Left kidney (tissue), 2 donors: Measurements from ENCODE around the gene MEGF6. TPM values are rescaled to one million over a fixed set of nuclear protein-coding genes. Genes with fewer than 3 reads are reported as not detected.
"Not testable (repeated sequence)": the region's sequence is repeated elsewhere in the genome, so short reads cannot be mapped to it uniquely, and the experiment has no call there.

ENCODE experiments used
- DNase-seq: peaks from one replicate; pipeline ENCODE4 v3.0.0-alpha.2; 2013
- polyA plus RNA-seq: library from polyadenylated mRNA; unstranded; fragments of 120-200 nt; gene quantifications from one replicate; pipeline ENCODE4 v1.2.1, GENCODE V29; 2013; ENCODE audit not compliant: insufficient read length

The MEGF6 gene
- polyA plus RNA-seq, 1 donor: 8.6 TPM

DNA sequence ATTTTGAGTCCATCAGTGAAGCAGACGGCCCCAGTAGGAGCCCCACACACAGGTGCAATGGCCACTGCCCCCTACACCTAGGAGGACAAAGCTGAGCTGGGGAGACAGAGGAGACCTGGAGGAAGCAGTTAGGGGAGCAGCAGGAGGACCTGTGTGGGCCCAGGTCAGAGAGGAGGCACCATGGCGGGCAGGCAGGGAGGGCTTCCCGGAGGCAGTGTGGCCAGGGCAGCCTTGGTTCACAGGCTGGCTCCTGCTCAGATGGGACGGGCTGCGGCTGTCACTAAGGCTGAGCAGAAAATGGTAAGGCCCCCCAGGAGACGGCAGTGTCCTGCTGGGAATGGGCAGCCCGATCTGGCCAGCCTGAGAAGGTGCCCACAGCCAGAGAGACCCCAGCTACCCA, 15.4 kb downstream of the MEGF6 start:
- DNase-seq: no peak

GRCh38 chr1:3594706-3595377, 16.5 kb downstream of the MEGF6 start:
- DNase-seq: no peak

DNA sequence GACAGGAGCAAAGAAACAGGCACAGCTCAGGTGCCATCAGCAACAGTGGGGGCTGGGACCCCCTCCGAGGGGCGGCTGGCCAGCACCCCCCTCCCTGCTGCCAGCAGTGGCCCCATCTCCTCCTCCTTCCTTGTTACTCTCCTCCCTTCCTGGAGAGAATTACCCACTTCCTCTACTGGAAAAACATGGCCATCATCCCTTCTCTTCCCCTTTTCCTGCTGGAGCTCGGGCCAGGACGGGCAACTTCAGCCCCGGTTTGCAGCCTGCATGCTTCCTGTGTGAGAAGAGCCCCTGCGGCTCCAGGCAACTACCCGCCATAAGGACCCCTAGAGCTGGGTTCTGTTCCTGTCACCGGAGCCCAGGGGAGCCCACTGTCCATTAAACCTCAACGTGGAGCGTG, 17.6 kb downstream of the MEGF6 start:
- no peak for DNase-seq

- no peak for DNase-seq
Measured at GRCh38 chr1:3593334-3593733, 18.0 kb downstream of the MEGF6 start.

DNA sequence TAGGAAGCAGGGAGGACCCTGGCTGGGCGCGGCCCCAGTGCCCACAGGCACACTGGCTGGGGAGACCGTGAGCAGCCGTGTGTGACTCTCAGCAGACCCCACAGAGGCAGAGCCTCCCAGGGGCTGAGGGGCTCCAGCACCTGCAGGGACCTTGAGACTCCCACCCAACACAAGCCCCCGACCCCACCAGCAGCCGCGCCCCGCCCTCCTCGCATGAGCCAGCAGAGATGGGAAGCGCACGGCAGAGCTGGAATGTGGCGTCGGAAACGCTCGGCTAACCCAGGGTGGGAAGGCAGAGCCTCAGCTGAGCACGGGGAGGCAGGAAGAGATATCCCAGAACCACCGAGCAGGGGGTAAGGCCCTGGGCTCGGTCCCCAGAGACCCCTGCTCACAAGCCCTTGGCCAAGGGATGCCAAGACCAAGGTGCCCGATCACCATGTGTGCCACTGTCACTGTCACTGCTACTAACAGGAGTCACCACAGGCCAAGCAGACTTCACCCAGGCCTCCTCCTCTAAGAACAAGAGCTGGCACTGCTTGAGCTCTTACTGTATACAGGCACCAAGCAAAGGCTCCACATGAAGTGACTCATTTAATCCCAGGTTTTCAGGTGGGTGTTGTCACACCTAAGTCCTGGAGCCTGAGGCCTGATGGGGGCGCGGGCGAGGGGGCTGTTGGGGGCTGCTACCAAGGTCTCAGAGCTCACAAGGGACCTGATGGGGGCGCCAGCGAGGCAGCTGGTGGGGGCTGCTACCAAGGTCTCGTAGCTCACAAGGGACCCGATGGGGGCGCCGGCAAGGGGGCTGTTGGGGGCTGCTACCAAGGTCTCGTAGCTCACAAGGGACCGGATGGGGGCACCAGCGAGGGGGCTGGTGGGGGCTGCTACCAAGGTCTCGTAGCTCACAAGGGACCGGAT, 20.1 kb downstream of the MEGF6 start:
- no peak for DNase-seq

DNA sequence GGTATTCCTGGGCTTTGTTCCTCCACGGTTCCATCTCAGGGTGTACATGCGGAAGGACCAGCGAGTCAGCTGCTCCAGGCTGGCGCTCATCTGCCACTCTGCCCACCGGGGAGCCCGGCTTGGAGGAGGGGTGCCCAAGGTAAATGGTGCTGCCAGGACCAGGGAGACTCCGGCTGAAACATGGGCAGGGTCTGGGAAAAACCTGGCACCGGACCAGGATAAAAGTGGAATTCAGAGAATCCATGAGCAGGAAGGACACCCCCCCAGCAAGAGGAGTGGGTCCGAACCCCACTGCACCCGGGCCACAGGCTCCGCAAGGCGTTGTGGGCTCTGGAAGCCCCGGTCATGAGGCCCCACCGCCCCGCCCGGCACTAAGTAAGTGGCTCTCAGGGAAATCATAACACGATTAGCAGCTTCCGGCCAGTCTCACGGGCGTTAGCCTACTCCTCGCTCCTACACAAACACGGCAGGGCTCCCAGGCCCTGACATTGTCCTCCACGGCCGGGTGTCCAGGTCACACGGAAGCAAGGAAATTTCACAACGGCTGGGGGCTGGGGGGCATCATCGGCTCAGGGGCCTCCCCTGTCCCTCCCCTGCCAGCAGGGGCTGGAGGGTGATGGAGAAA, 21.1 kb downstream of the MEGF6 start:
- DNase-seq: no peak

DNA sequence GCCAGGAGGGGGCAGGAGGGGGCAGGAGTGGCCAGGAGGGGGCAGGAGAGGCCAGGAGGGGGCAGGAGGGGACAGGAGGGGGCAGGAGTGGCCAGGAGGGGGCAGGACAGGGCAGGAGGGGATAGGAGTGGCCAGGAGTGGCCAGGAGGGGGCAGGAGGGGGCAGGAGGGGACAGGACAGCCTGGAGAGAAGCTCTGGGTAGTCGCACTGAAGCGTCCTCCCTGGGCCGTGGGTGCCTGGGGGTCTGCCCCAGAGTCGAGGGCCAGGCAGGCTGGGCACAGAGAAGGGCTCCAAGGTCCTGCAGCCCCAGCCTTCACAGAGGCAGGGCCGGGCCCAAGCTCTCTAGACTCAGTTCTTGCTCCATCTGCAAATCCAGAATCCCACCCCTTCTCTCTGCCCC, 22.9 kb downstream of the MEGF6 start:
- DNase-seq: no peak

- no peak for DNase-seq
Measured at GRCh38 chr1:3586986-3587759, 24.1 kb downstream of the MEGF6 start.

DNA sequence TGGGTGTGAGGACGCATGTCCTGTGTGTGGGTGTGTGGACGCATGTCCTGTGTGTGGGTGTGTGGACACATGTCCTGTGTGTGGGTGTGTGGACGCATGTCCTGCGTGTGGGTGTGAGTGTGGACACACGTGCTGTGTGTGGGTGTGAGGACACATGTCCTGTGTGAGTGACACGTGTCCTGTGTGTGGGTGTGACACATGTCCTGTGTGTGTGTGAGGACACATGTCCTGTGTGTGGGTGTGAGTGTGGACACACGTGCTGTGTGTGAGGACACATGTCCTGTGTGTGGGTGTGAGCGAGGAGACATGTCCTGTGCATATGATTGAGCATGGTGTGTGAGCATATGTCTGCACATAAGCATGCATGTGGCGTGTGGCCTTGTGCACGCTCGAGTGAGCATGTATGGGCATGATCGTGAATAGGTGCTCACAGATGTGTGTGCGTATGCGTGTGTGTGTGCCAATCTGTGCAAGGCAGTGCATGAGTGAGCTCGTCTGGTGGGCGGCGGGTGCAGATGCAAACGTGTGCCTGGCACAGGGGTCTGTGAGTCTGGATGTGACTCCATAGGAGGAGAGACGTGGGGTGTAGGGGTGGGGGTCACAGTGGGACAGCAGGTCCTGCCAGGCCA, 25.3 kb downstream of the MEGF6 start:
- DNase-seq: no peak

DNA sequence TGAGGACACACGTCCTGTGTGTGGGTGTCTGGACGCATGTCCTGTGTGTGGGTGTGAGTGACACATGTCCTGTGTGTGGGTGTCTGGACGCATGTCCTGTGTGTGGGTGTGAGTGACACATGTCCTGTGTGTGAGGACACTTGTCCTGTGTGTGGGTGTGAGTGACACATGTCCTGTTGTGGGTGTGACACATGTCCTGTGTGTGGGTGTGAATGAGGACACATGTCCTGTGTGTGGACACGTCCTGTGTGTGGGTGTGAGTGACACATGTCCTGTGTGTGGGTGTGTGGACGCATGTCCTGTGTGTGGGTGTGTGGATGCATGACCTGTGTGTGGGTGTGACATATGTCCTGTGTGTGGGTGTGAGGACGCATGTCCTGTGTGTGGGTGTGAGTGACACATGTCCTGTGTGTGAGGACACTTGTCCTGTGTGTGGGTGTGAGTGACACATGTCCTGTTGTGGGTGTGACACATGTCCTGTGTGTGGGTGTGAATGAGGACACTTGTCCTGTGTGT, 25.9 kb downstream of the MEGF6 start:
- DNase-seq: not testable (repeated sequence)

DNA sequence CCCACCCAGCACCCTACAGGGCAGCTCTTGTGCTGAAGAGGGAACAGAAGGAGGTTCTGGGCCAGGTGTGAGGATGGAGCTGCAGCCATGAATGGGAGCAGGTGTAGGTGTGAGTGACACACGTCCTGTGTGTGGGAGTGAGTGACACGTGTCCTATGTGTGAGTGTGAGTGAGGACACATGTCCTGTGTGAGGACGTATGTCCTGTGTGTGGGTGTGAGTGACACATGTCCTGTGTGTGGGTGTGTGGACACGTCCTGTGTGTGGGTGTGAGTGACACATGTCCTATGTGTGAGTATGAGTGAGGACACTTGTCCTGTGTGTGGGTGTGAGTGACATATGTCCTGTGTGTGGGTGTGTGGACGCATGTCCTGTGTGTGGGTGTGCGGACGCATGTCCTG, 26.4 kb downstream of the MEGF6 start:
- no peak for DNase-seq

GRCh38 chr1:3583751-3584150, 27.6 kb downstream of the MEGF6 start:
- DNase-seq: not testable (repeated sequence)

DNA sequence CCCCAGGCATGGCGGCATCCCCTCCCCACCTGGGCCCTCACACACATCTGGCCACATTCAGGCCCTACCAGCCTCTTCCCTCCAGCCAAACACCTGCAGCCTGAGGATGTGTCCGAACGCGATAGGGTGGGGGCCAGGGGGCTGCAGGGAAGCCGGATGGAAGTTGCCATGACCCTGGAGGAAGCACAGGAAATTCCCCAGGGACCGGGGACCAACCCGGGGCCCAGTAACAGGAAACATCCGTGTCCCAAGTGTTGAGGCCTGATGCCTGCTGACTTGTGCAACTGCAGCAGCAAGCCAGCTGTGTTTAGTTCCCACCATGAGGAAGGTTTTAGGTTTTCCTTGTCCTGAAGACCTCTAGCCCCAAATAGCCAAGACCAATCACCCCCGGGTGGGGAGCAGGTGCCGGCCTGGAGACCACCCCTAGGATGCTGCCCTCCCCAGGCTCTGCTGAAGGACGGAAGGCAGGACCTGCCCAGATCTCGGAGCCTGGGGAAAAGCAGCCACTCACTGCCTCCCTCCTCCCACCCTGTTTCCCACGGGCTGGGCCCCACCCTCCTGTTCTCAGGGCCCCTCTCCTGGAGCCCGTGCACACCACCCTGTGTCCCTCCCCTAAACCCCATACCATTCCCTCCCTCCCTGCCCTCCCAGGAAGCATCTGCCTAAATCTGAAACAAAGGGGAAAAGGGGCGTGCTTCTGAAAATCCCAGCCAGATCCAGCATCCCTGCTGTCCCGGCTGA, 29.8 kb downstream of the MEGF6 start:
- DNase-seq: no peak

DNA sequence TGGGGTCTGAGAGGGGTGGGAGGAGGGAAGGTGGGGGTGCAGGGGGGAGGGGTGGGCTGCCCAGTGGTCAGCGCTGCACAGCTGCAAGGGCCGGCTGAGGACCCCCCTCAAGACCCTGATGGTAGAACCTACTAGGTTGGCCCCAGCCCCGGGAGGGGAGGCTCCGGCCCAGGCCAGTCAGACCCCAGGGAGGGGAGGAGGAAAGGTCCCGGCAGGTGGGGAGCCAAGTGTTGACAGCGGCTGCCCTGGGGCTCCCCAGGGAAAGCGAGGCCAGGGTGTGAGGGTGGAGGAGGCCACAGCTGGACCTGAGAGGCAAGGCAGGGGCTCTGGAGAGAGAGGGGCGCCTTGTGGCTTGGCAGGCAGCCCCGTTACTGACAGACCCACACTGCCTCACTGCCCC, 31.1 kb downstream of the MEGF6 start:
- no peak for DNase-seq

DNA sequence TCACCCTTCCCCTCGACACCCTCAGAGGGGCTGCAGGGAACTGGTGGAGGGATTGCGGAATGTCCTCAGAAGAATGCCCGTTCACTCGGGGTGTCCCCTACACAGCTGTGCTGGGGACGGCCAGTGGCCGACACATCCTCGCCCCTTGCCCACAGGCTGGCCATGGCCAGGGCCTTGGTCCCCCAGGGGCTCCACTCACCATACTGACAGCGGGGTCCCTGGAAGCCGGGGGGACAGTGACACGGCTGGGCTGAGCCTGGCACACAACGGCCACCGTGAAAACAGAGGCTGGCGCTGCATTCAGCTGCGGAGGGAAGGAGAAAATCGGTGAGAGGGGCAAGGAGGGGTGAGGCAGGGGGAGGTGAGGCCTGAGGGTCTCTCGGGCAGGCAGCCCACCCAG, 31.7 kb downstream of the MEGF6 start:
- no peak for DNase-seq

DNA sequence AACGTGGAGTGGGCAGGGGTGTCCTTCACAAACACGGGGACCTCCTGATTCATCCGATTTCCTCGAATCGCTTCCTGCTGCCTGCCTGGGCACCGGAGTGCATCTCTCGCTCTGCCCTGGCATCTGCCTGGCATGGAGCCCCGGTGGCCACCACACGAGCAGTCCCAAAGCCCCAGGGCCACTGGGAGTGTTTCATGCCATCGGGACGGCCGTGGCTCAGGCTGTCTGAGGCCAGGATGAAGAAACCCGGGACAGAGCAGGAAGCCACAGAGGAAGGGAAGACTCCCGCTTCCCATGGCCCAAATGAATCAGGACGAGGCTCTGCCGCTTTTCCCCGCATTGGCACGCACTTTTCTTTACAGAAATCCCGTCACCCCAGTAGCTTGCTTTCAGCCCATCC, 32.4 kb downstream of the MEGF6 start:
- DNase-seq: no peak

DNA sequence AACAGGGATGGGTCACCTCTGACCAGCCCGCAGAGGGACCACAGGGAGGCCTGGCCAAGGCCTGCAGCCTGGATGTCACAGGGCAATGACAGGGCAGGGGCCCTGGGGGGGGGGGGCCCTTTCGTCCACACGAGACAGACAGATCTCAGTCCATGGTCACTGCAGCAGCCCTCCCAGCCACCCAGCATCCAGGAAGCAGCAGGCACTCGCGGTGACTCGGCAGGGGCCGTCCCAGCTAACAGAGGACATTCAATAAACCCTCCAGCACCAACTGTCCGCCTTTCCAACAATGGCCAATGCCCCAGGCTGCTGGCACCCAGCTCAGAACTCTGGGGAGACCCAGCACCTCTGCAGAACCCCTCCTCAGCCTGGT, 32.9 kb downstream of the MEGF6 start:
- DNase-seq: no peak

DNA sequence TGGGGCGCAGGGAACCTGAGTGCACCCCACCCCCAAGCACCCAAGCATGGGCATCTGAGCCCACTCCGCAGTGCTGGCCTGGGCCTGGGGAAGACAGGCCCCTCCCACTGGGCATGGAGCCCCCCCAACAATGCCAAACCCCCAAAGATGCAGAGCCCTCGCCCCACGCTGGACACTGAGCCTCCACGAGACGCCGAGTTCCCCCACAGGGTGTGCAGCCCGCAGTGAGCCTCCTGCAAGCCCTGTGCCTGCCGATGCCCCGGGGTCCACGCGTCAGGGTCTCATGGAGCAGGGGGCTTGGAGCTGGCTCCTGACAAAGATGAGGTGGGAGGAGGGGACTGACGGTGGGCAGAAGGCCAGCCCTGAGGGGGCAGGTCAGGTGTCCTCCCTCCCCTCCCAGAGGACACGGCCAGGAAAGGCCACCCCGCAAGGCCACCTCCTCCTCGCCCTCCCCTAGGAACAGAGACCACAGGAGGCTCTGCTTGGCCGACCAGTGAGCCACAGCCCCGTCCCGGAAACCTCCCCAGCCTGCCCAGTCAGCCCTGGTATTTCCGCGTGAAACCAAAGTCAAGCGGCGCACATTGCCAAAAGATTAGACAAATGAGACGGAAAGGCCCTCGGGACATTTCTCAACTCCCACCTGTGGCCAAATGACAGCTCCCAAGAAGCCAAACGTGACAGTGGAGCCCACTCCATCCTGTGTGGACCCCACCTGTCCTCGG, 33.4 kb downstream of the MEGF6 start:
- no peak for DNase-seq

DNA sequence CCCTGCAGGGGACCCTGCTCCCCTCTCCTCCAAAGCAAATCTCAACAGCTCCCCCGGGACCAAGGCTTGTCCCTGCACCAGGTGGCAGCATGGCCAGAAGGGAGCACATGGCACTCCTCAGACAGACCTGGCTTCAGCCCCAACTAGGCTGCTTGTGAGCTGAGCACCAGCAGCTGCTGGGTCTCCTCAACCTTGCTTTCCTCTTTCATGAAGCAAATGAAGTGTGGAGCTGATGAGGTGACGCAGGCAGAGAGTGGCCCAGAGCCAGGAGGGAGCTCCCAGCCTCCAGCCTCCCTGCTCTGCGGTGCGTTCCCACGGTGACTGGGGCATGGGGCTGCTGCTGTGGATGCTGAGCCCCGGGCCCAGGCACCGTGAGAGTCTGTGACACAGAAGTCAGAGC, 34.0 kb downstream of the MEGF6 start:
- DNase-seq: no peak

GRCh38 chr1:3575993-3576392, 35.3 kb downstream of the MEGF6 start:
- DNase-seq: no peak
